K562 (cell line): ENCODE results near the gene HEATR3. TPM values are rescaled to one million over a fixed set of nuclear protein-coding genes. Genes with fewer than 3 reads are reported as not detected.

ENCODE experiments used
- ATF7 ChIP-seq: fragments of 450-650 bp; IDR thresholded peaks from 2 replicates; pipeline ENCODE4 v1.7.1; 2014; ENCODE audit warnings: mild to moderate bottlenecking, moderate library complexity
- CHD1 ChIP-seq: fragments of 200-600 bp; sonication (generic); IDR thresholded peaks from one replicate; pipeline ENCODE4 v1.6.1; 2012; ENCODE audit warnings: mild to moderate bottlenecking, moderate library complexity, low read length, inconsistent platforms
- DACH1 ChIP-seq: fragments of 450-650 bp; IDR thresholded peaks from 2 replicates; pipeline ENCODE4 v1.6.1; 2018; ENCODE audit not compliant: partially characterized antibody
- FIP1L1 ChIP-seq: fragments of 200-400 bp; formaldehyde crosslinking; IDR thresholded peaks from 2 replicates; pipeline ENCODE4 v1.6.1; 2018; ENCODE audit warnings: mild to moderate bottlenecking, low read depth, low read length; ENCODE audit not compliant: poor library complexity, severe bottlenecking
- GABPA ChIP-seq: fragments of 200-800 bp; sonication (Bioruptor generic); conservative IDR thresholded peaks from 2 replicates; pipeline ENCODE4 v1.6.1; 2016; ENCODE audit warnings: low read depth, missing genetic modification characterization, missing compliant biosample characterization
- MCM2 ChIP-seq: fragments of 450-650 bp; IDR thresholded peaks from 2 replicates; pipeline ENCODE4 v1.6.1; 2017; ENCODE audit warnings: low read depth, mild to moderate bottlenecking
- NFIC ChIP-seq: fragments of 450-650 bp; IDR thresholded peaks from 2 replicates; pipeline ENCODE4 v1.6.1; 2017; ENCODE audit warnings: mild to moderate bottlenecking, inconsistent platforms
- NKRF ChIP-seq: fragments of 450-650 bp; IDR thresholded peaks from 2 replicates; pipeline ENCODE4 v1.6.1; 2016; ENCODE audit warnings: borderline replicate concordance
- RCOR1 ChIP-seq, 2 experiments: IDR thresholded peaks; 2 replicates each; pipeline ENCODE4 v1.6.1; 2012; ENCODE audit warnings: low read depth in 2 of 2, low read length in 2 of 2, borderline replicate concordance in 1 of 2, improper control_type of control experiment in 1 of 2
- REST ChIP-seq, 2 experiments: fragments of 450-650 bp; formaldehyde crosslinking in 1 of 2; IDR thresholded peaks; 2 replicates each; pipeline versions ENCODE4 v1.4.0 to v1.6.1; 2014 to 2020; ENCODE audit warnings: mild to moderate bottlenecking in 2 of 2, borderline replicate concordance in 1 of 2, low read depth in 1 of 2
- ZZZ3 ChIP-seq: fragments of 450-650 bp; IDR thresholded peaks from 2 replicates; pipeline ENCODE4 v1.6.1; 2016; ENCODE audit warnings: antibody characterized with exemption, mild to moderate bottlenecking, moderate library complexity
- polyA plus RNA-seq, 8 experiments: library from polyadenylated mRNA; depleted of rRNA in 4 of 8; stranded (reverse) in 5 of 8; unstranded in 3 of 8; fragments of >200 nt; fragmentation: Nextera tagmentation in 2 of 8; fragmentation: Illumina TruSeq in 1 of 8; extraction: Ambion mirVana in 2 of 8; extraction: Trizol in 1 of 8; gene quantifications; 2 replicates each; pipeline versions ENCODE4 v1.2.1 to v1.2.3, GENCODE V29; 2011 to 2014; ENCODE audit warnings: inconsistent platforms in 1 of 8, missing spikeins in 1 of 8
- total RNA-seq, 7 experiments: library from RNA; depleted of rRNA in 6 of 7; stranded (reverse); fragments of >200 nt in 6 of 7; fragmentation: Illumina TruSeq in 2 of 7; extraction: Trizol in 2 of 7; gene quantifications; 2 replicates each; pipeline versions ENCODE4 v1.2.1 to v1.2.3, GENCODE V29; 2011 to 2021; ENCODE audit warnings: low replicate concordance in 1 of 7
- TF ChIP-seq, protein P1 (sequence below): sonication (generic); formaldehyde crosslinking; IDR thresholded peaks from 2 replicates; pipeline ENCODE4 v1.8.1; 2022; ENCODE audit warnings: missing genetic modification reagents
- TF ChIP-seq, protein P2 (sequence below): sonication (generic); formaldehyde crosslinking; IDR thresholded peaks from 2 replicates; pipeline ENCODE4 v1.5.0; 2020; ENCODE audit warnings: missing genetic modification reagents

The HEATR3 gene
- total and polyA plus RNA-seq, 9 of the 15 experiments (the other 6 are each of a cell fraction or from before 2014, with no cell fraction given) = 1.7 to 30.2 (median 18.8) TPM

DNA sequence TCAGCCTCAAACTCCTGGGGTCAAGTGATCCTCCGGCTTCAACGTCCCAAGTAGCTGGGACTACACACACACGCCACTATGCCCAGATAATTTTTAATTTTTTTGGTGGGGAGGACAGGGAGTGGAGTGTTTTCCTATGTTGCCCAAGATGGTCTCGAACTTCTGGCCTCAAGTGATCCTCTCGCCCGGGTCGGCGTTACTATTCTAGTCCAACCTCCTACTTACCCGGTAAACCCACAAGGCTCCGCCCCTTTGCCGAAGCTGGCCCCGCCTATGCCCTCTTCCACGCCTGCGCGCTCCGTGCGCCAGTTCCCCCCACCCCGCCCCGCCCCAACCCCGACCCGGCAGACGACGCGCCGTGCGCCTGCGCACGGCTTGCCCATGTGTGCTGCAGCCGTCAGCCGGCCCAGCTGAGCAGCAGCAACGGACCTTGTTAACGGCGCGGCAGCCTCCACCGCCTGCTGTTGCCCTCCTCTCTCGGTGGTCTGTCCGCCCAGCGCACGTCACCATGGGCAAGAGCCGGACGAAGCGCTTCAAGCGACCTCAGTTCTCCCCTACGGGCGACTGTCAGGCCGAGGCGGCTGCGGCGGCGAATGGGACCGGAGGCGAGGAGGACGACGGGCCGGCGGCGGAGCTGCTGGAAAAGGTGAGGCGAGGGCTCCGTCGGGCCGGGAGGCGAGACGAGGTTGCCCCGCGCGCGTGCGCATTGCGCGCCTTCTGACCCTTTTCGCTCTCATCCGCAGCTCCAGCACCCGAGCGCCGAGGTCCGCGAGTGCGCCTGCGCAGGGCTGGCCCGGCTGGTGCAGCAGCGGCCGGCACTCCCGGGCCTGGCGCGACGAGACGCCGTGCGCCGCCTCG, at the start of gene HEATR3 (continued):
- TF ChIP-seq REST (IDR thresholded peaks at IDR 0.05; ENCODE audit: borderline replicate concordance) = no peak
- TF ChIP-seq REST (CRISPR knock-in tag; IDR thresholded peaks at IDR 0.05; ENCODE audit: low read depth) = peak; percentile 32; the same call in 1 of the 2 replicates
- TF ChIP-seq CHD1 = peak; percentile 60
- TF ChIP-seq, protein P1, sequence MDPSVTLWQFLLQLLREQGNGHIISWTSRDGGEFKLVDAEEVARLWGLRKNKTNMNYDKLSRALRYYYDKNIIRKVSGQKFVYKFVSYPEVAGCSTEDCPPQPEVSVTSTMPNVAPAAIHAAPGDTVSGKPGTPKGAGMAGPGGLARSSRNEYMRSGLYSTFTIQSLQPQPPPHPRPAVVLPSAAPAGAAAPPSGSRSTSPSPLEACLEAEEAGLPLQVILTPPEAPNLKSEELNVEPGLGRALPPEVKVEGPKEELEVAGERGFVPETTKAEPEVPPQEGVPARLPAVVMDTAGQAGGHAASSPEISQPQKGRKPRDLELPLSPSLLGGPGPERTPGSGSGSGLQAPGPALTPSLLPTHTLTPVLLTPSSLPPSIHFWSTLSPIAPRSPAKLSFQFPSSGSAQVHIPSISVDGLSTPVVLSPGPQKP (CRISPR knock-in tag) = no peak
- no peak for TF ChIP-seq GABPA
- peak; percentile 67 for TF ChIP-seq FIP1L1
- TF ChIP-seq MCM2 = no peak
- TF ChIP-seq DACH1 = peak; percentile 70
- TF ChIP-seq RCOR1 (IDR thresholded peaks at IDR 0.05; ENCODE audit: borderline replicate concordance in 1 of 2, low read depth in 2 of 2, low read length in 2 of 2) = peak in 1 of 2 experiments; percentile 47; a peak in 1 of 4 replicates
- TF ChIP-seq NFIC = 0 out of 2 replicates have a peak, but pooled peaks have one; percentile 25
- TF ChIP-seq ZZZ3 = no peak
- TF ChIP-seq NKRF = peak; percentile 96
- peak; percentile 36; the same call in 1 of the 2 replicates for TF ChIP-seq ATF7
- TF ChIP-seq, protein P2, sequence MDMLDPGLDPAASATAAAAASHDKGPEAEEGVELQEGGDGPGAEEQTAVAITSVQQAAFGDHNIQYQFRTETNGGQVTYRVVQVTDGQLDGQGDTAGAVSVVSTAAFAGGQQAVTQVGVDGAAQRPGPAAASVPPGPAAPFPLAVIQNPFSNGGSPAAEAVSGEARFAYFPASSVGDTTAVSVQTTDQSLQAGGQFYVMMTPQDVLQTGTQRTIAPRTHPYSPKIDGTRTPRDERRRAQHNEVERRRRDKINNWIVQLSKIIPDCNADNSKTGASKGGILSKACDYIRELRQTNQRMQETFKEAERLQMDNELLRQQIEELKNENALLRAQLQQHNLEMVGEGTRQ = no peak
